ENCODE measurements around the gene MTG1. TPM values are rescaled to one million over a fixed set of nuclear protein-coding genes. Genes with fewer than 3 reads are reported as not detected.

Gene MTG1
- total and polyA plus RNA-seq, 2 experiments from 2014 or later: 45.7 to 68.6 TPM

GRCh38 chr10:133357285-133358161 lies 36.4 kb upstream of the MTG1 start, which contains the start of gene FUOM:
TSS of gene FUOM (minus strand) at chr10:133358019. CDS start at chr10:133358007, 12 bp downstream.
- H3F3A ChIP-seq (replicated peaks; ENCODE audit: low read depth): peaks cover 3% of the 10 kb centered on the region; the same call in 1 of the 2 replicates
- H3K27ac Mint-ChIP-seq: no peak within 1 kb of the TSS
- H3K27ac ChIP-seq (ENCODE audit: low read depth): no peak within 1 kb of the TSS
- ATAC-seq: peak; percentile 89
- H3K4me1 Mint-ChIP-seq: no peaks in the 10 kb centered on the region; the same call in 2 of the 3 replicates
- peak within 1 kb of the TSS; percentile 80 for H3K4me3 Mint-ChIP-seq
- no peaks in the 10 kb centered on the region for H3K36me3 ChIP-seq (ENCODE audit: insufficient read depth)
- H3K4me3 ChIP-seq: peak within 1 kb of the TSS; percentile 86
- H3K79me2 ChIP-seq (replicated peaks; ENCODE audit: insufficient read depth): 0 out of 2 replicates have a peak, but pooled peaks cover 4% of the 10 kb centered on the region
- H3K9me3 Mint-ChIP-seq: no peaks in the 10 kb centered on the region
- H3K4me1 ChIP-seq (ENCODE audit: insufficient read depth): no peaks in the 10 kb centered on the region
- H3K27me3 Mint-ChIP-seq (ENCODE audit: insufficient read depth, low read depth, poor library complexity): peaks cover 8% of the 10 kb centered on the region
- peak within 1 kb of the TSS; percentile 92 for H3K4me2 ChIP-seq
- TF ChIP-seq ETS1 (IDR thresholded peaks at IDR 0.05): peak; percentile 7; the same call in 1 of the 2 replicates
- TF ChIP-seq CTCF (conservative IDR thresholded peaks at IDR 0.05; ENCODE audit: low read depth in 2 of 2): no peak
- peak; percentile 19; the same call in 1 of the 2 replicates for TF ChIP-seq CREB1 (CRISPR knock-in tag; IDR thresholded peaks at IDR 0.05; ENCODE audit: low read depth)
- peak; percentile 79 for TF ChIP-seq POLR2AphosphoS5 (IDR thresholded peaks at IDR 0.05; ENCODE audit: low read depth)
- H3K27me3 ChIP-seq (ENCODE audit: insufficient read depth): peaks cover 6% of the 10 kb centered on the region; the same call in 1 of the 2 replicates
- no peaks in the 10 kb centered on the region; the same call in 1 of the 2 replicates for H4K20me1 ChIP-seq (replicated peaks; ENCODE audit: insufficient read depth)
- peak within 1 kb of the TSS; percentile 59; the same call in 1 of the 2 replicates for H2AFZ ChIP-seq
- peak; percentile 95 for DNase-seq (ENCODE audit: low spot score)
- H3K36me3 Mint-ChIP-seq (ENCODE audit: low read depth): peaks cover 13% of the 10 kb centered on the region
- no peaks in the 10 kb centered on the region for H3K9me2 ChIP-seq (ENCODE audit: insufficient read depth)

GRCh38 chr10:133358162-133358924 lies 35.6 kb upstream of the MTG1 start:
- peaks cover 6% of the 10 kb centered on the region; the same call in 1 of the 2 replicates for H3K27me3 ChIP-seq (ENCODE audit: insufficient read depth)
- H3F3A ChIP-seq (replicated peaks; ENCODE audit: low read depth): peaks cover 3% of the 10 kb centered on the region; the same call in 1 of the 2 replicates
- H3K4me3 ChIP-seq: peak overlapping the region; percentile 30; the same call in 1 of the 2 replicates
- H3K4me3 Mint-ChIP-seq: peak overlapping the region; percentile 17; the same call in 1 of the 3 replicates
- no peaks in the 10 kb centered on the region for H3K9me3 Mint-ChIP-seq
- H3K9me2 ChIP-seq (ENCODE audit: insufficient read depth): no peaks in the 10 kb centered on the region
- H3K27me3 Mint-ChIP-seq (ENCODE audit: insufficient read depth, low read depth, poor library complexity): peaks cover 9% of the 10 kb centered on the region
- H3K4me2 ChIP-seq: peak overlapping the region; percentile 43; the same call in 1 of the 2 replicates
- H3K79me2 ChIP-seq (replicated peaks; ENCODE audit: insufficient read depth): 0 out of 2 replicates have a peak, but pooled peaks cover 4% of the 10 kb centered on the region
- H3K36me3 Mint-ChIP-seq (ENCODE audit: low read depth): peaks cover 21% of the 10 kb centered on the region
- H3K27ac ChIP-seq (ENCODE audit: low read depth): no peak overlapping the region
- H3K4me1 Mint-ChIP-seq: no peaks in the 10 kb centered on the region; the same call in 2 of the 3 replicates
- peak; percentile 60 for DNase-seq (ENCODE audit: low spot score)
- ATAC-seq: peak; percentile 54
- no peaks in the 10 kb centered on the region for H3K36me3 ChIP-seq (ENCODE audit: insufficient read depth)
- no peak overlapping the region for H2AFZ ChIP-seq
- no peaks in the 10 kb centered on the region for H3K4me1 ChIP-seq (ENCODE audit: insufficient read depth)
- H3K27ac Mint-ChIP-seq: no peak overlapping the region
- no peaks in the 10 kb centered on the region; the same call in 1 of the 2 replicates for H4K20me1 ChIP-seq (replicated peaks; ENCODE audit: insufficient read depth)
- no peak for TF ChIP-seq CTCF (conservative IDR thresholded peaks at IDR 0.05; ENCODE audit: low read depth in 2 of 2)
- no peak for TF ChIP-seq POLR2AphosphoS5 (IDR thresholded peaks at IDR 0.05; ENCODE audit: low read depth)
- TF ChIP-seq ZNF114 (CRISPR knock-in tag; IDR thresholded peaks at IDR 0.05): no peak
- TF ChIP-seq EZH2 (IDR thresholded peaks at IDR 0.05; ENCODE audit: low read depth, unreplicated experiment): no peak
